GM23338 (cell line): ENCODE data around the gene PELI3. TPM values are rescaled to one million over a fixed set of nuclear protein-coding genes. Genes with fewer than 3 reads are reported as not detected.

Experiments
- ATAC-seq: fragments of 200-7000 bp; cut with Tn5 transposase; 3 replicates; pipeline ENCODE4 v1.9.1; 2020
- DNase-seq: peaks from one replicate; pipeline ENCODE4 v3.0.0-alpha.2; 2015; ENCODE audit warnings: low spot score
- H2AFZ ChIP-seq: fragments of 200-600 bp; sonication (generic); 2 replicates; pipeline ENCODE4 v1.8.0; 2016; ENCODE audit warnings: antibody characterized with exemption, mild to moderate bottlenecking, moderate library complexity
- H3F3A ChIP-seq: fragments of 200-600 bp; sonication (generic); replicated peaks from 2 replicates; pipeline ENCODE4 v1.8.0; 2017; ENCODE audit warnings: antibody characterized with exemption, mixed run types, low read depth
- H3K27ac ChIP-seq: fragments of 200-600 bp; sonication (generic); 2 replicates; pipeline ENCODE4 v1.6.1; 2016; ENCODE audit warnings: low read depth
- H3K27me3 ChIP-seq: fragments of 200-600 bp; sonication (generic); 2 replicates; pipeline ENCODE4 v1.8.0; 2016; ENCODE audit warnings: mild to moderate bottlenecking, mixed run types, moderate library complexity; ENCODE audit not compliant: insufficient read depth
- H3K36me3 ChIP-seq: fragments of 200-600 bp; sonication (generic); 2 replicates; pipeline ENCODE4 v1.8.0; 2016; ENCODE audit warnings: mild to moderate bottlenecking; ENCODE audit not compliant: insufficient read depth
- H3K4me1 ChIP-seq: fragments of 200-600 bp; sonication (generic); 2 replicates; pipeline ENCODE4 v1.8.0; 2016; ENCODE audit warnings: mild to moderate bottlenecking, moderate library complexity; ENCODE audit not compliant: insufficient read depth
- H3K4me2 ChIP-seq: fragments of 200-600 bp; sonication (generic); 2 replicates; pipeline ENCODE4 v1.7.1; 2017; ENCODE audit warnings: mixed run types
- H3K4me3 ChIP-seq: fragments of 200-600 bp; sonication (generic); 2 replicates; pipeline ENCODE4 v1.6.1; 2016; ENCODE audit warnings: mixed run types
- H3K79me2 ChIP-seq: fragments of 200-600 bp; sonication (generic); replicated peaks from 2 replicates; pipeline ENCODE4 v1.8.0; 2017; ENCODE audit warnings: mild to moderate bottlenecking; ENCODE audit not compliant: insufficient read depth
- H3K9me2 ChIP-seq: fragments of 200-600 bp; sonication (generic); 2 replicates; pipeline ENCODE4 v1.8.0; 2017; ENCODE audit not compliant: insufficient read depth
- H4K20me1 ChIP-seq: fragments of 200-600 bp; sonication (generic); replicated peaks from 2 replicates; pipeline ENCODE4 v1.8.0; 2017; ENCODE audit warnings: mild to moderate bottlenecking; ENCODE audit not compliant: insufficient read depth
- H3K27ac Mint-ChIP-seq: 2 replicates; pipeline ENCODE4 v1.8.0; 2020; ENCODE audit warnings: inconsistent platforms, mild to moderate bottlenecking, moderate library complexity, mixed read lengths
- H3K27me3 Mint-ChIP-seq: 3 replicates; pipeline ENCODE4 v1.8.0; 2022; ENCODE audit warnings: low read depth, mild to moderate bottlenecking, moderate library complexity, mixed read lengths, inconsistent platforms; ENCODE audit not compliant: insufficient read depth, poor library complexity
- H3K36me3 Mint-ChIP-seq: 3 replicates; pipeline ENCODE4 v1.8.0; 2021; ENCODE audit warnings: low read depth, mild to moderate bottlenecking, inconsistent platforms, moderate library complexity, mixed read lengths
- H3K4me1 Mint-ChIP-seq: 3 replicates; pipeline ENCODE4 v1.8.0; 2020; ENCODE audit warnings: mild to moderate bottlenecking, inconsistent platforms, mixed read lengths
- H3K4me3 Mint-ChIP-seq: 3 replicates; pipeline ENCODE4 v1.8.0; 2021; ENCODE audit warnings: moderate library complexity, mild to moderate bottlenecking, inconsistent platforms, mixed read lengths
- H3K9me3 Mint-ChIP-seq: 3 replicates; pipeline ENCODE4 v1.8.0; 2020; ENCODE audit warnings: moderate library complexity, mild to moderate bottlenecking, inconsistent platforms, mixed read lengths
- POLR2AphosphoS5 ChIP-seq: IDR thresholded peaks from 2 replicates; pipeline ENCODE4 v1.6.1; 2016; ENCODE audit warnings: antibody characterized with exemption, low read depth
- STAT1 ChIP-seq: IDR thresholded peaks from one replicate; pipeline ENCODE4 v1.6.1; 2016; ENCODE audit warnings: antibody characterized with exemption; ENCODE audit not compliant: unreplicated experiment
- ZNF331 ChIP-seq: fragments of 250-450 bp; sonication (Bioruptor Pico); IDR thresholded peaks from 2 replicates; pipeline ENCODE4 v1.5.0; 2020; ENCODE audit warnings: low read depth, mild to moderate bottlenecking, moderate library complexity
- ZNF462 ChIP-seq: fragments of 250-450 bp; sonication (Bioruptor Pico); IDR thresholded peaks from 2 replicates; pipeline ENCODE4 v1.5.0; 2020; ENCODE audit warnings: mild to moderate bottlenecking, moderate library complexity
- polyA plus RNA-seq: library from polyadenylated mRNA; unstranded; fragments of >200 nt; fragmentation: Nextera tagmentation; extraction: Ambion mirVana; gene quantifications from 2 replicates; pipeline ENCODE4 v1.2.1, GENCODE V29; 2016
- total RNA-seq: library from RNA; depleted of rRNA; stranded (reverse); fragments of >200 nt; shearing (Covaris generic); gene quantifications from 2 replicates; pipeline ENCODE4 v1.2.3, GENCODE V29; 2014
- TF ChIP-seq, protein P1 (sequence below): IDR thresholded peaks from one replicate; pipeline ENCODE4 v1.6.1; 2018; ENCODE audit warnings: antibody characterized with exemption; ENCODE audit not compliant: unreplicated experiment
- TF ChIP-seq, protein P2 (sequence below): IDR thresholded peaks from 2 replicates; pipeline ENCODE4 v1.6.1; 2016; ENCODE audit warnings: antibody characterized with exemption

The PELI3 gene
- total and polyA plus RNA-seq, 2 experiments from 2014 or later: 2.8 to 9.1 TPM

DNA sequence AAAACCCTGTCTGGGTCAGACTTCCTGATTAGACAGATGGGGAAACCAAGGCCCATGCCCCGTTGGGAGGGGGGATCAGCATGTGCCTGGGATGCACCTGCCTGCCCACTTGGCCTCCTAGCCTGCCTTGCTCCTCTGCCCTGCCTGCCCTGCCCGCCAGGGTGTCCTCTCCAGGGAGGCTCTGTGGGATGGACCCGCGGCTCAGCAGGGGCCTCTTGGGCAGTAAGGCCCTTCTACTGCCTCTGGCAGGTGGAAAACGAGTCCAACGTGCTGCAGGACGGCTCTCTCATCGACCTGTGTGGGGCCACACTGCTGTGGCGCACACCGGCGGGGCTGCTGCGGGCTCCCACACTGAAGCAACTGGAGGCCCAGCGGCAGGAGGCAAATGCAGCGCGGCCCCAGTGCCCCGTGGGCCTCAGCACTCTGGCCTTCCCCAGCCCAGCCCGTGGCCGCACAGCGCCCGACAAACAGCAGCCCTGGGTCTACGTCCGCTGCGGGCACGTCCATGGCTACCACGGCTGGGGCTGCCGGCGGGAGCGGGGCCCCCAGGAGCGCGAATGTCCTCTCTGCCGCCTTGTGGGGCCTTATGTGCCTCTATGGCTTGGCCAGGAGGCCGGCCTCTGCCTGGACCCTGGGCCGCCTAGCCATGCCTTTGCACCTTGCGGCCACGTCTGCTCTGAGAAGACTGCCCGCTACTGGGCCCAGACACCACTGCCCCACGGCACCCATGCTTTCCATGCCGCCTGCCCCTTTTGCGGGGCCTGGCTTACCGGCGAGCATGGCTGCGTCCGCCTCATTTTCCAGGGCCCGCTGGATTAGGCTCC lies 8.9 kb downstream of the PELI3 start:
- Histone ChIP-seq H3K27me3 (no peaks in the 10 kb centered on the region), H4K20me1 (no peaks in the 10 kb centered on the region; the same call in 1 of the 2 replicates), H3K4me1 (peaks cover 8% of the 10 kb centered on the region), H2AFZ (no peak overlapping the region), H3K27ac (no peak overlapping the region), H3K36me3 (no peaks in the 10 kb centered on the region; the same call in 1 of the 2 replicates), H3K4me2 (no peak overlapping the region), H3K4me3 (no peak overlapping the region), H3K79me2 (no peaks in the 10 kb centered on the region), H3F3A (peaks cover 16% of the 10 kb centered on the region; the same call in 1 of the 2 replicates), H3K9me2 (no peaks in the 10 kb centered on the region)
- peaks cover 21% of the 10 kb centered on the region for H3K4me1 Mint-ChIP-seq
- no peak for TF ChIP-seq POLR2AphosphoS5
- no peak for TF ChIP-seq ZNF331
- no peak for TF ChIP-seq ZNF462
- TF ChIP-seq, protein P1, sequence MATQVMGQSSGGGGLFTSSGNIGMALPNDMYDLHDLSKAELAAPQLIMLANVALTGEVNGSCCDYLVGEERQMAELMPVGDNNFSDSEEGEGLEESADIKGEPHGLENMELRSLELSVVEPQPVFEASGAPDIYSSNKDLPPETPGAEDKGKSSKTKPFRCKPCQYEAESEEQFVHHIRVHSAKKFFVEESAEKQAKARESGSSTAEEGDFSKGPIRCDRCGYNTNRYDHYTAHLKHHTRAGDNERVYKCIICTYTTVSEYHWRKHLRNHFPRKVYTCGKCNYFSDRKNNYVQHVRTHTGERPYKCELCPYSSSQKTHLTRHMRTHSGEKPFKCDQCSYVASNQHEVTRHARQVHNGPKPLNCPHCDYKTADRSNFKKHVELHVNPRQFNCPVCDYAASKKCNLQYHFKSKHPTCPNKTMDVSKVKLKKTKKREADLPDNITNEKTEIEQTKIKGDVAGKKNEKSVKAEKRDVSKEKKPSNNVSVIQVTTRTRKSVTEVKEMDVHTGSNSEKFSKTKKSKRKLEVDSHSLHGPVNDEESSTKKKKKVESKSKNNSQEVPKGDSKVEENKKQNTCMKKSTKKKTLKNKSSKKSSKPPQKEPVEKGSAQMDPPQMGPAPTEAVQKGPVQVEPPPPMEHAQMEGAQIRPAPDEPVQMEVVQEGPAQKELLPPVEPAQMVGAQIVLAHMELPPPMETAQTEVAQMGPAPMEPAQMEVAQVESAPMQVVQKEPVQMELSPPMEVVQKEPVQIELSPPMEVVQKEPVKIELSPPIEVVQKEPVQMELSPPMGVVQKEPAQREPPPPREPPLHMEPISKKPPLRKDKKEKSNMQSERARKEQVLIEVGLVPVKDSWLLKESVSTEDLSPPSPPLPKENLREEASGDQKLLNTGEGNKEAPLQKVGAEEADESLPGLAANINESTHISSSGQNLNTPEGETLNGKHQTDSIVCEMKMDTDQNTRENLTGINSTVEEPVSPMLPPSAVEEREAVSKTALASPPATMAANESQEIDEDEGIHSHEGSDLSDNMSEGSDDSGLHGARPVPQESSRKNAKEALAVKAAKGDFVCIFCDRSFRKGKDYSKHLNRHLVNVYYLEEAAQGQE: no peak
- no peak for TF ChIP-seq STAT1
- TF ChIP-seq, protein P2, sequence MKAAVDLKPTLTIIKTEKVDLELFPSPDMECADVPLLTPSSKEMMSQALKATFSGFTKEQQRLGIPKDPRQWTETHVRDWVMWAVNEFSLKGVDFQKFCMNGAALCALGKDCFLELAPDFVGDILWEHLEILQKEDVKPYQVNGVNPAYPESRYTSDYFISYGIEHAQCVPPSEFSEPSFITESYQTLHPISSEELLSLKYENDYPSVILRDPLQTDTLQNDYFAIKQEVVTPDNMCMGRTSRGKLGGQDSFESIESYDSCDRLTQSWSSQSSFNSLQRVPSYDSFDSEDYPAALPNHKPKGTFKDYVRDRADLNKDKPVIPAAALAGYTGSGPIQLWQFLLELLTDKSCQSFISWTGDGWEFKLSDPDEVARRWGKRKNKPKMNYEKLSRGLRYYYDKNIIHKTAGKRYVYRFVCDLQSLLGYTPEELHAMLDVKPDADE: no peak
- H3K36me3 Mint-ChIP-seq: peaks cover 3% of the 10 kb centered on the region; the same call in 2 of the 3 replicates
- no peak overlapping the region for H3K4me3 Mint-ChIP-seq
- H3K27me3 Mint-ChIP-seq: peaks cover 11% of the 10 kb centered on the region
- H3K27ac Mint-ChIP-seq: no peak overlapping the region
- DNase-seq: no peak
- H3K9me3 Mint-ChIP-seq: no peaks in the 10 kb centered on the region
- no peak for ATAC-seq
